Measurements from ENCODE around the gene GPATCH8.
"Not testable (repeated sequence)": the region's sequence is repeated elsewhere in the genome, so short reads cannot be mapped to it uniquely, and the experiment has no call there.

GPATCH8 gene

GRCh38 chr17:44396946-44397345 lies 106.3 kb downstream of the GPATCH8 start:
- DNase-seq, result no peak

GRCh38 chr17:44394833-44395232 lies 108.4 kb downstream of the GPATCH8 start:
- DNase-seq, result no peak

- not testable (repeated sequence) for DNase-seq
Observed at GRCh38 chr17:44394112-44394511, 109.1 kb downstream of the GPATCH8 start.

- no peak for DNase-seq
Observed at GRCh38 chr17:44390250-44390870, 112.8 kb downstream of the GPATCH8 start.

- no peak for DNase-seq
Observed at GRCh38 chr17:44389723-44390202, 113.4 kb downstream of the GPATCH8 start.

- DNase-seq, result no peak
Observed at GRCh38 chr17:44389281-44389680, 113.9 kb downstream of the GPATCH8 start, which contains the start of gene ITGA2B. TSS of gene ITGA2B (minus strand) at chr17:44389649. CDS start at chr17:44389473, 176 bp downstream.

- DNase-seq, result no peak
Observed at GRCh38 chr17:44387804-44388203, 115.4 kb downstream of the GPATCH8 start.

- DNase-seq, result no peak
Observed at GRCh38 chr17:44386182-44386525, 117.1 kb downstream of the GPATCH8 start.

- peak; percentile 75 for DNase-seq
Observed at GRCh38 chr17:44385287-44386181, 117.7 kb downstream of the GPATCH8 start.

- no peak for DNase-seq
Observed at GRCh38 chr17:44384823-44385286, 118.4 kb downstream of the GPATCH8 start.

GRCh38 chr17:44384281-44384822 lies 118.9 kb downstream of the GPATCH8 start:
- DNase-seq, result no peak

- DNase-seq, result no peak
Observed at GRCh38 chr17:44383861-44384260, 119.3 kb downstream of the GPATCH8 start.

GRCh38 chr17:44383363-44383762 lies 119.8 kb downstream of the GPATCH8 start:
- no peak for DNase-seq

- no peak for DNase-seq
Observed at GRCh38 chr17:44382917-44383316, 120.3 kb downstream of the GPATCH8 start.

- DNase-seq, result no peak
Observed at GRCh38 chr17:44381810-44382305, 121.3 kb downstream of the GPATCH8 start.

GRCh38 chr17:44380767-44381166 lies 122.4 kb downstream of the GPATCH8 start:
- no peak for DNase-seq

- DNase-seq, result no peak
Observed at GRCh38 chr17:44379887-44380286, 123.3 kb downstream of the GPATCH8 start.

GRCh38 chr17:44378171-44378705 lies 125.0 kb downstream of the GPATCH8 start:
- DNase-seq, result no peak

GRCh38 chr17:44376779-44377178 lies 126.4 kb downstream of the GPATCH8 start:
- DNase-seq, result no peak

- DNase-seq, result no peak
Observed at GRCh38 chr17:44376124-44376523, 127.1 kb downstream of the GPATCH8 start.

- no peak for DNase-seq
Observed at GRCh38 chr17:44375196-44376017, 127.8 kb downstream of the GPATCH8 start.
